ENCODE measurements around the gene ZNHIT1.

The ZNHIT1 gene

GRCh38 chr7:101177644-101178043, 40.3 kb upstream of the ZNHIT1 start:
- in situ Hi-C loops (cut with HindIII; ENCODE audit: low sequenced_read_pairs): no loop called here
- no peak for DNase-seq (ENCODE audit: low read depth)
- TF ChIP-seq, protein P1, sequence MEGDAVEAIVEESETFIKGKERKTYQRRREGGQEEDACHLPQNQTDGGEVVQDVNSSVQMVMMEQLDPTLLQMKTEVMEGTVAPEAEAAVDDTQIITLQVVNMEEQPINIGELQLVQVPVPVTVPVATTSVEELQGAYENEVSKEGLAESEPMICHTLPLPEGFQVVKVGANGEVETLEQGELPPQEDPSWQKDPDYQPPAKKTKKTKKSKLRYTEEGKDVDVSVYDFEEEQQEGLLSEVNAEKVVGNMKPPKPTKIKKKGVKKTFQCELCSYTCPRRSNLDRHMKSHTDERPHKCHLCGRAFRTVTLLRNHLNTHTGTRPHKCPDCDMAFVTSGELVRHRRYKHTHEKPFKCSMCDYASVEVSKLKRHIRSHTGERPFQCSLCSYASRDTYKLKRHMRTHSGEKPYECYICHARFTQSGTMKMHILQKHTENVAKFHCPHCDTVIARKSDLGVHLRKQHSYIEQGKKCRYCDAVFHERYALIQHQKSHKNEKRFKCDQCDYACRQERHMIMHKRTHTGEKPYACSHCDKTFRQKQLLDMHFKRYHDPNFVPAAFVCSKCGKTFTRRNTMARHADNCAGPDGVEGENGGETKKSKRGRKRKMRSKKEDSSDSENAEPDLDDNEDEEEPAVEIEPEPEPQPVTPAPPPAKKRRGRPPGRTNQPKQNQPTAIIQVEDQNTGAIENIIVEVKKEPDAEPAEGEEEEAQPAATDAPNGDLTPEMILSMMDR (IDR thresholded peaks at IDR 0.05; ENCODE audit: low read depth, low read length, missing control alignments): no peak
- no peak overlapping the region for H3K4me3 ChIP-seq (ENCODE audit: low read depth, low read length)

DNA sequence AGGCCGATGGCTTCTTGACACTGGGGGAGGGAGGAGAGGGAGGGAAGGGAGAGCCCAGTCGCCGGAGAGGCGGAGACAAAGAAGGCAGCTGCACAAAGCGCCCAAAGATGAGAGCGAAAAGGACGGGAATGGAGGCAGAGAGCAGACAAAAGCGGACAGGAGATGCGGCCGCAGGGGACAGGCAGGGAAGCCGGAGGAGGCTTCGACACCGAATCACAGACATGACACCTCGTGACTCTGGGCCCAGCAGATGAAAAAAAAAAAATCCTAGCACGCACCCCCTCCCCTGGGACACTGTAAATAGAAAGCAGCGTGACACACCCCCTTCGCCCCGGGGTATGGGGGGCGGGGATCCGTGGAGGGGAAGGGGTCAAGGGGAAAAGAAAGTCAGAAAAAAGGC, 38.8 kb upstream of the ZNHIT1 start:
- no peak for DNase-seq (ENCODE audit: low read depth)
- in situ Hi-C loops (cut with HindIII; ENCODE audit: low sequenced_read_pairs): no loop called here

GRCh38 chr7:101179713-101180112, 38.3 kb upstream of the ZNHIT1 start:
- in situ Hi-C loops (cut with HindIII; ENCODE audit: low sequenced_read_pairs): no loop called here
- no peak overlapping the region for H3K4me3 ChIP-seq (ENCODE audit: low read depth, low read length)
- TF ChIP-seq, protein P1 (IDR thresholded peaks at IDR 0.05; ENCODE audit: low read depth, low read length, missing control alignments): no peak
- DNase-seq (ENCODE audit: low read depth): no peak

More for the DNA sequence above, 38.8 kb upstream of the ZNHIT1 start:
- TF ChIP-seq, protein P1 (IDR thresholded peaks at IDR 0.05; ENCODE audit: low read depth, low read length, missing control alignments): no peak
- H3K4me3 ChIP-seq (ENCODE audit: low read depth, low read length): no peak overlapping the region

DNA sequence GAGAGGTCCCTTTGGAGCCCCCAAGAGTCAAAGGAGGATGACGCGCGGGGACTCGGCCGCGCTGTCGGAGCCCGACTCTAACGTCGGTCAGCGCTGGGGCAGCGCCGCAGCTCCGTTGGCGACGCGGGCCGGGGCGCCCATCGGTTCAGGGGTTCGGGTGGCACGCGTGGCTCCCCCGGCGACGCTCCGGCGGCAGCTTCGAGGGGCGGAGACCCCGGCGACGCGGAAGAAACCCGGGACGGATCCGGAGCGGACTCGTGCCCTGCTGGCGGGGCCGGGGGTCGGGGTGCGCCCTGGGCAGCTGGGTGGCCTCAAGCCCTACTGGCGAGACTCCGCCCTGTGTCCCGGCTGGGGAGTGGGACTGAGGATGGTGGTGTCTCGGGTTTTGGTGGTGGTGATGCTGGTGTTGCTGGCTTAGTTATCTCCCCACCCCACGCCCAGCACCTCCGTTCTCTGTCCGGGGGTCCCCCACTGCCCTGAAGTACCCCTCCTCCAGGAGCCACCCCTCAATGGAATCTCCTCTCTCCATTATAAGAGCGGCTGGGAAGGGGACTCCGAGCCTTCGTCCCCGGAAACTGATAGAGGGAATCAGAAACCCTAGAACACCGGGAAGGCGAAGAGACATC, 37.7 kb upstream of the ZNHIT1 start, which contains the start of gene NAT16:
Gene NAT16 (minus strand): TSS at position 164 of the 626 bp plus-strand sequence. CDS start 5,486 bp downstream, outside the sequence.
- TF ChIP-seq, protein P1 (IDR thresholded peaks at IDR 0.05; ENCODE audit: low read depth, low read length, missing control alignments): no peak
- no peak within 1 kb of the TSS for H3K4me3 ChIP-seq (ENCODE audit: low read depth, low read length)
- in situ Hi-C loops (cut with HindIII; ENCODE audit: low sequenced_read_pairs): no loop called here
- no peak for DNase-seq (ENCODE audit: low read depth)

DNA sequence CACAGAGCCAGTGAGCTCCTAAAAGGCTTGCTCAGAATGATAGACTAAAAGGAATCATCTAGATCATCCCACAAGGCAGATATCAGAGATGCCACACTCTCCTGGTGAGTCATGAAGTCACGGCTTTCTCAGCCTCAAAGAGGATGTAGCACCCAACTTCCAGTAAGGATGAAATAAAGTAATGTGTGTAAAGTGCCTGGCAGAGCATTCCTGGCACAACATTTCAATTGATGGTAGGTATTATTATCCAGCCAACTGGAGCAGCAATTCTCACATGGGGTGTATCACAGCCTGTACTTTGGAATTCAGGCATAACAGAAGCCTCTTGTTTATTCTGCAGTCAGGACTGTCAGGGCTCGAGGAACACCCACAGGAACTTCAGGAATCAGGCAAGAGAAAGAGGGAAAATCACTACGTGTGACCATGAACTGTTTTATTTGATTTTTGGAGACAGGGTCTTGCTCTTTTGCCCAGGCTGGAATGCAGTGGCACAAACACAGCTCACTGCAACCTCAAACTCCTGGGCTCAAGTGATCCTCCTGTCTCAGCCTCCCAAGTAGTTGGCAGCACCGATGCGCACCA, 32.6 kb upstream of the ZNHIT1 start:
- no peak overlapping the region for H3K4me3 ChIP-seq (ENCODE audit: low read depth, low read length)
- DNase-seq (ENCODE audit: low read depth): no peak
- TF ChIP-seq, protein P1 (IDR thresholded peaks at IDR 0.05; ENCODE audit: low read depth, low read length, missing control alignments): no peak
- in situ Hi-C loops (cut with HindIII; ENCODE audit: low sequenced_read_pairs): no loop called here

GRCh38 chr7:101186194-101186593, 31.8 kb upstream of the ZNHIT1 start:
- H3K4me3 ChIP-seq (ENCODE audit: low read depth, low read length): no peak overlapping the region
- no peak for DNase-seq (ENCODE audit: low read depth)
- in situ Hi-C loops (cut with HindIII; ENCODE audit: low sequenced_read_pairs): no loop called here
- TF ChIP-seq, protein P1 (IDR thresholded peaks at IDR 0.05; ENCODE audit: low read depth, low read length, missing control alignments): no peak
